ENCODE results near the gene TRMT1.

DNA sequence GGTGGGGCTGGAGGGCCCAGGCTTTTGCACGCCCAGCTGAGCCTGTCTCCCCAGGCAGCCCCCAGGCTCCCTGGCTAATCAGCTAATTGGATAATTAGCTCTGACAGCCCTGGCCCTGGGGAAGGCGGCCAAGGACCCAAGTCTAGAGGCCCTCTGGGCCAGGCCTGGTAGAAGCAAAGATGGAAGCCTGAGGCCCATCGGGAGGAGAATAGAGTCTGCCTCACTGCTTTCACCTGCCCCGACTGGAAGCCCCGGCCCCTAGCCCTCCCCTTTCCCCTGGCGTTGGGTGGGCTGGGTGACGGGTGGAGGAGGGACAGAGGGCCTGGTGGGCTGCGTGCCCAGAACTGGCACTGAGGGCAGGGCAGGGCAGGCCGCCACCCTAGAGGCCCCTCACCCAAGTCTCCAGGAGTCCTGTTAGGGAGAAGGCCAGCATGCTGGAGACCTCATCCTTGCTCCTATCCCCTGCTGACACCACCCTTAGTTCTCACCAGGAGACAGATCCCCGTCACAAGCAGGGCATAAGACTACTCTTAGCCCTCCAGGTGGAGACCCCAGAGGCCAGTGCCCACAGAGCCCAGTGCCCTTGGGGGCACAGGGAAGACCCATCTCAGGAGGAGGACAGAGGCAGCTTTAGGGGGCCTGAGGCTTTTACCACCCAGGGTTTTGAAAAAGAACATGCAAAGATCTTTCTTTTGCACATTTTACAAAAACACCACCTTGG is 25.9 kb downstream of the TRMT1 start:
- TF ChIP-seq CTCF (IDR thresholded peaks at IDR 0.05) (no peak), ZNF396 (CRISPR knock-in tag; IDR thresholded peaks at IDR 0.05; ENCODE audit: borderline replicate concordance) (no peak), ELF4 (CRISPR knock-in tag; IDR thresholded peaks at IDR 0.05; ENCODE audit: low read depth) (no peak), NFYB (CRISPR knock-in tag; conservative IDR thresholded peaks at IDR 0.05; ENCODE audit: low read depth) (no peak), ZNF317 (CRISPR knock-in tag; IDR thresholded peaks at IDR 0.05; ENCODE audit: borderline replicate concordance, low read depth) (no peak), CREB1 (CRISPR knock-in tag; IDR thresholded peaks at IDR 0.05) (no peak), ETV6 (CRISPR knock-in tag; IDR thresholded peaks at IDR 0.05) (no peak), GABPB1 (CRISPR knock-in tag; IDR thresholded peaks at IDR 0.05) (no peak), ZNF121 (CRISPR knock-in tag; IDR thresholded peaks at IDR 0.05) (no peak), ZNF263 (CRISPR knock-in tag; IDR thresholded peaks at IDR 0.05; ENCODE audit: low read depth) (no peak), IRF2 (CRISPR knock-in tag; IDR thresholded peaks at IDR 0.05; ENCODE audit: borderline replicate concordance, low read depth) (no peak)
- TF ChIP-seq, protein P1, sequence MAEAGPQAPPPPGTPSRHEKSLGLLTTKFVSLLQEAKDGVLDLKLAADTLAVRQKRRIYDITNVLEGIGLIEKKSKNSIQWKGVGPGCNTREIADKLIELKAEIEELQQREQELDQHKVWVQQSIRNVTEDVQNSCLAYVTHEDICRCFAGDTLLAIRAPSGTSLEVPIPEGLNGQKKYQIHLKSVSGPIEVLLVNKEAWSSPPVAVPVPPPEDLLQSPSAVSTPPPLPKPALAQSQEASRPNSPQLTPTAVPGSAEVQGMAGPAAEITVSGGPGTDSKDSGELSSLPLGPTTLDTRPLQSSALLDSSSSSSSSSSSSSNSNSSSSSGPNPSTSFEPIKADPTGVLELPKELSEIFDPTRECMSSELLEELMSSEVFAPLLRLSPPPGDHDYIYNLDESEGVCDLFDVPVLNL (CRISPR knock-in tag; IDR thresholded peaks at IDR 0.05; ENCODE audit: borderline replicate concordance, low read depth) = no peak
- TF ChIP-seq, protein P2, sequence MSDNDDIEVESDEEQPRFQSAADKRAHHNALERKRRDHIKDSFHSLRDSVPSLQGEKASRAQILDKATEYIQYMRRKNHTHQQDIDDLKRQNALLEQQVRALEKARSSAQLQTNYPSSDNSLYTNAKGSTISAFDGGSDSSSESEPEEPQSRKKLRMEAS (CRISPR knock-in tag; IDR thresholded peaks at IDR 0.05) = no peak

Data from WTC11 (cell line).